ENCODE measurements around the gene ATP9B. TPM values are rescaled to one million over a fixed set of nuclear protein-coding genes. Genes with fewer than 3 reads are reported as not detected.

Gene ATP9B
- total RNA-seq, 1 experiment from 2014 or later, result 20.9 TPM

DNA sequence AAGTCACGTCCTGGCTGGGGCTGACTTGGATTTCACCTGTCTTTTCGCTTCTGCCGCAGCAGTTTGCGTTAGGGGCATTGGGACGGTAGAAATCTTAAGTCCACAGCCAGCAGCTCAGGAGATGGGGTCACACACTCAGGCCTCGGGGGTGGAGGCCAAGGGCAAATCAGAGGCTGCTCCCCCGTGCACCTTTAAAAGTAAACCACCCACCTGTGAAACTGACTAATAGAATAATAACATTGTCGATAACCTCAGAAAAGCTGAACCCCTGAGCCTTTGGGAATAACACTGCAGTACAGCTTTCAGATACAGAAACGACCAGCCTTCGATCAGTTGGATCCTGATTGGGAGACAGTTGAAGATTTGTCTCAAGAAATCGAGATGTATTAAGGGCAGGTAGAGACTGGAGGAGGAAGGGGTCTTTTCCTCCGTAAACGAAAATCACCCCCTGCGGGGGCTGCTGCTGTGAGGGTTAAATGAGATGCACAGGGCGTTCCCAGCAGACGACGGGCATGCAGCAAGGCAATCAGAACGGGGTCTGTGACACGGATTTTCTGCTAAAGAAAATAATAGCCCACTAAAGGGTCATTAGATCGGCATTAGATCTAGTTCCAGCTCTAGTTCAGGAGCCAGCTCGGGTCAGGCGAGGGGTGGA, 310.2 kb downstream of the ATP9B start:
- Histone ChIP-seq H3K27me3 (ENCODE audit: insufficient read depth, low read length) (no peaks in the 10 kb centered on the region), H3K79me2 (ENCODE audit: insufficient read depth, low read length) (no peaks in the 10 kb centered on the region), H3T11ph (ENCODE audit: low read length) (no peak overlapping the region), H3K9ac (ENCODE audit: extremely low read depth, insufficient read length, low read length) (no peak overlapping the region), H2AFZ (ENCODE audit: low read length) (no peak overlapping the region), H3K56ac (ENCODE audit: insufficient read length, low read depth, low read length) (no peak overlapping the region), H3K23ac (ENCODE audit: insufficient read length, low read depth, low read length) (no peak overlapping the region), H3K9me3 (ENCODE audit: control insufficient read depth, low read depth, low read length) (no peaks in the 10 kb centered on the region), H3K27ac (ENCODE audit: insufficient read length, low read depth, low read length) (no peak overlapping the region), H2AK5ac (ENCODE audit: insufficient read length, low read length) (no peak overlapping the region), H3K79me1 (ENCODE audit: insufficient read depth, low read depth, low read length, poor library complexity, severe bottlenecking) (no peaks in the 10 kb centered on the region), H2BK20ac (ENCODE audit: low read depth, low read length, poor library complexity, severe bottlenecking) (no peak overlapping the region), H3K18ac (ENCODE audit: insufficient read length, low read depth, low read length) (no peak overlapping the region), H2BK120ac (ENCODE audit: low read depth, low read length, poor library complexity, severe bottlenecking) (no peak overlapping the region), H3K4me2 (ENCODE audit: insufficient read depth, insufficient read length, low read length) (no peak overlapping the region), H4K20me1 (ENCODE audit: control insufficient read depth, insufficient read depth, insufficient read length) (no peaks in the 10 kb centered on the region), H2BK12ac (ENCODE audit: insufficient read length, low read depth, low read length) (no peak overlapping the region), H3K4me1 (ENCODE audit: insufficient read depth, low read length) (no peaks in the 10 kb centered on the region), H4K5ac (ENCODE audit: insufficient read length, low read depth, low read length) (no peak overlapping the region), H3K23me2 (ENCODE audit: insufficient read length, low read depth, low read length, poor library complexity, severe bottlenecking) (no peaks in the 10 kb centered on the region), H4K91ac (ENCODE audit: insufficient read length, low read depth, low read length) (no peak overlapping the region), H2BK15ac (ENCODE audit: low read depth, low read length) (no peak overlapping the region), H4K8ac (replicated peaks; ENCODE audit: insufficient read length, low read depth, low read length) (no peak overlapping the region), H3K4ac (ENCODE audit: low read depth, low read length) (no peak overlapping the region), H2BK5ac (ENCODE audit: insufficient read length, low read length) (no peak overlapping the region), H3K14ac (ENCODE audit: insufficient read depth, low read length) (no peak overlapping the region)
- TF ChIP-seq, protein P1, sequence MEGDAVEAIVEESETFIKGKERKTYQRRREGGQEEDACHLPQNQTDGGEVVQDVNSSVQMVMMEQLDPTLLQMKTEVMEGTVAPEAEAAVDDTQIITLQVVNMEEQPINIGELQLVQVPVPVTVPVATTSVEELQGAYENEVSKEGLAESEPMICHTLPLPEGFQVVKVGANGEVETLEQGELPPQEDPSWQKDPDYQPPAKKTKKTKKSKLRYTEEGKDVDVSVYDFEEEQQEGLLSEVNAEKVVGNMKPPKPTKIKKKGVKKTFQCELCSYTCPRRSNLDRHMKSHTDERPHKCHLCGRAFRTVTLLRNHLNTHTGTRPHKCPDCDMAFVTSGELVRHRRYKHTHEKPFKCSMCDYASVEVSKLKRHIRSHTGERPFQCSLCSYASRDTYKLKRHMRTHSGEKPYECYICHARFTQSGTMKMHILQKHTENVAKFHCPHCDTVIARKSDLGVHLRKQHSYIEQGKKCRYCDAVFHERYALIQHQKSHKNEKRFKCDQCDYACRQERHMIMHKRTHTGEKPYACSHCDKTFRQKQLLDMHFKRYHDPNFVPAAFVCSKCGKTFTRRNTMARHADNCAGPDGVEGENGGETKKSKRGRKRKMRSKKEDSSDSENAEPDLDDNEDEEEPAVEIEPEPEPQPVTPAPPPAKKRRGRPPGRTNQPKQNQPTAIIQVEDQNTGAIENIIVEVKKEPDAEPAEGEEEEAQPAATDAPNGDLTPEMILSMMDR (conservative IDR thresholded peaks at IDR 0.05), result no peak
- peaks cover 0 to 4% (median 4%) of the 10 kb centered on the region in 3 experiments; a peak in 4 of 7 replicates for H3K36me3 Mint-ChIP-seq (ENCODE audit: insufficient read depth in 1 of 3, low read depth in 3 of 3)
- H3K27me3 Mint-ChIP-seq (ENCODE audit: low read depth), result peaks cover 4% of the 10 kb centered on the region; the same call in 1 of the 2 replicates
- no peaks in the 10 kb centered on the region for H3K9me3 Mint-ChIP-seq
- no peak overlapping the region; a peak in 1 of 5 replicates for H3K4me3 Mint-ChIP-seq
- H3K27ac Mint-ChIP-seq, result no peak overlapping the region
- no peak for DNase-seq
- WGBS (ENCODE audit: extremely low coverage, insufficient read length, low lambda C conversion rate), result no CpG with 5 or more reads among the region's 22 CpGs
- peaks cover 10 to 17% of the 10 kb centered on the region in 2 experiments for H3K4me1 Mint-ChIP-seq
